CD4-positive, alpha-beta T cell (primary cell): ENCODE results near the gene TMPRSS7. TPM values are rescaled to one million over a fixed set of nuclear protein-coding genes. Genes with fewer than 3 reads are reported as not detected.

Experiments
- ATAC-seq: fragments of 200-7000 bp; cut with Tn5 transposase; one replicate; pipeline ENCODE4 v1.10.0; 2022; ENCODE audit warnings: mild to moderate bottlenecking; ENCODE audit not compliant: poor library complexity
- CTCF ChIA-PET: fragments of 350-600 bp; sonication (Branson Sonifier 250); formaldehyde crosslinking; loops from one replicate; lab custom pipeline; 2021; ENCODE audit warnings: antibody characterized with exemption, inconsistent platforms; lab: Charles Lee
- POLR2A ChIA-PET: fragments of 350-600 bp; sonication (Branson Sonifier 250); formaldehyde crosslinking; loops from one replicate; lab custom pipeline; 2021; ENCODE audit warnings: antibody characterized with exemption, inconsistent platforms; lab: Charles Lee
- DNase-seq, 14 experiments: peaks; one replicate each; pipeline ENCODE4 v3.0.0-alpha.2; 2013 to 2020; ENCODE audit warnings: mixed read lengths in 2 of 14
- H3K27ac ChIP-seq, 2 donors: one replicate each; pipeline versions ENCODE4 v1.5.1 to v1.7.0; 2013; ENCODE audit warnings: low read length in 2 of 2, low read depth in 1 of 2, mild to moderate bottlenecking in 1 of 2
- H3K27me3 ChIP-seq, 2 experiments: 1 replicate in 1 of 2; 2 replicates in 1 of 2; pipeline versions ENCODE4 v1.6.1 to v1.7.0; 2013; ENCODE audit warnings: low read length in 2 of 2, control low read depth in 1 of 2, mild to moderate bottlenecking in 1 of 2, moderate library complexity in 1 of 2; ENCODE audit not compliant: insufficient read depth in 2 of 2, control insufficient read depth in 1 of 2
- H3K36me3 ChIP-seq: one replicate; pipeline ENCODE4 v1.6.1; 2013; ENCODE audit warnings: low read length, control low read depth; ENCODE audit not compliant: insufficient read depth
- H3K4me1 ChIP-seq: one replicate; pipeline ENCODE4 v1.6.1; 2013; ENCODE audit warnings: low read length, control low read depth; ENCODE audit not compliant: insufficient read depth
- H3K4me3 ChIP-seq: one replicate; pipeline ENCODE4 v1.5.1; 2013; ENCODE audit warnings: mild to moderate bottlenecking, low read length, moderate library complexity
- H3K9me3 ChIP-seq, 2 experiments: 1 replicate in 1 of 2; 2 replicates in 1 of 2; pipeline versions ENCODE4 v1.6.1 to v1.7.0; 2013; ENCODE audit warnings: low read length in 2 of 2, mild to moderate bottlenecking in 2 of 2, control low read depth in 1 of 2, moderate library complexity in 1 of 2; ENCODE audit not compliant: control insufficient read depth in 1 of 2, insufficient read depth in 1 of 2
- H3K27ac Mint-ChIP-seq: one replicate; pipeline ENCODE4 v1.8.0; 2020; ENCODE audit warnings: mixed read lengths
- H3K27me3 Mint-ChIP-seq: one replicate; pipeline ENCODE4 v1.8.0; 2021; ENCODE audit warnings: mixed read lengths
- H3K36me3 Mint-ChIP-seq: one replicate; pipeline ENCODE4 v1.8.0; 2021; ENCODE audit warnings: low read depth, mixed read lengths
- H3K4me1 Mint-ChIP-seq: one replicate; pipeline ENCODE4 v1.8.0; 2021; ENCODE audit warnings: low read depth, mixed read lengths
- H3K4me3 Mint-ChIP-seq: one replicate; pipeline ENCODE4 v1.8.0; 2020; ENCODE audit warnings: mild to moderate bottlenecking, mixed read lengths
- H3K9me3 Mint-ChIP-seq: one replicate; pipeline ENCODE4 v1.8.0; 2020; ENCODE audit warnings: mixed read lengths
- intact Hi-C, 2 experiments: fragments of 100-400 bp; cut with DNase I in 1 of 2; cut with micrococcal nuclease in 1 of 2; formaldehyde crosslinking; loops; one replicate each; pipeline versions ENCODE4 v1.15.1 to v1.9.0; 2023 to 2025; cut with DNase I, micrococcal nuclease
- total RNA-seq, 174 experiments: library from RNA in 2 of 174; stranded (reverse) in 2 of 174; gene quantifications; one replicate each; pipeline ENCODE4 v1.2.3 and lab custom pipeline; 2021 to 2026
- TF ChIP-seq, protein P1 (sequence below): fragments of 200-600 bp; IDR thresholded peaks from one replicate; pipeline ENCODE4 v1.8.0; 2022; ENCODE audit warnings: antibody characterized with exemption, mild to moderate bottlenecking

Gene TMPRSS7
- total RNA-seq, 2 experiments from 2014 or later, result 0.14 TPM; not detected in 1

DNA sequence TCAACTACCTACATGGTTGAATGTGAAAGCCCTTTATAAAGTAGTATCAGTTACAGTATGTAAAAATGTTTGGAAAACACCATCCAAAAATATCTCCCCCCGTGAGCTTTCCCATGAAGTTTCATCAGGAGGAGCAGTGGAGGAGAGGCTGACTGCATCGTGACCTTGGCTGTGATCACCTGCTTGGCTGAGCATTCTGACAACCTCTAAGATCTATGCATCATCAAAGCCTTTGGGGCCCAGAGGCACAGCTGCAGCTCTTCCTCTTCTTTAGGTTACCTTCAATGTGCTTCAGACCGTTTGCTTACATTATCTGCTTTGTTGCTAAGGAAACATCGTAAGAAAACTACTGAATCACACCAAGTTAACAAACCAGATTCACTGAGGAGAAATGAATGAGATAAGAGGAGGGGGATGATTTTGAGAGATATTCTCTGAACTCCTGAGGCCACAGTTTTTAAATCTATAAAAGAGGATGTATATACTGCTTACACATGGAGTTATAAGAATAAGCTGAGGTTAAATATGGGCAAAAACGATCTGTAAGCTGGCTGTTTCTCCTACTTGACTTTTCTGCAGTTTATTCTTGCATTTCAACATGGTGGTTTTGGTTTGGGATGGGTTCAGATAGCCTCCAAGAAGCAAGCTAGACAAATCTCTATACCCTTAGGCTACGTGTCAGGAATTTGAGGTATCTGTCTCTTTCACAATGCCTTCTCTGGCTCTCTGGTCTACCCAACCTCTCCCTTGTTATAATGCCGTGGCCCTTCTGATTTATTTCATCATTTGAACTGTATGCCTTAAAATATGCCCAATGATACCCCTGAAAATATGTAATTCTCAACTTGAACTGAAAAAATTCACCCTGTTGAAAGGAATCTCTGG lies 94.5 kb downstream of the TMPRSS7 start:
- no peaks in the 10 kb centered on the region for H3K27me3 Mint-ChIP-seq
- H3K9me3 Mint-ChIP-seq, result no peaks in the 10 kb centered on the region
- Histone ChIP-seq H3K36me3 (peaks cover 23% of the 10 kb centered on the region), H3K27ac (peak overlapping the region; percentile 80 to 92), H3K4me3 (no peak overlapping the region), H3K27me3 (no peaks in the 10 kb centered on the region), H3K4me1 (peaks cover 77% of the 10 kb centered on the region), H3K9me3 (no peaks in the 10 kb centered on the region)
- H3K4me1 Mint-ChIP-seq, result peaks cover 91% of the 10 kb centered on the region
- peak overlapping the region; percentile 88 for H3K27ac Mint-ChIP-seq
- TF ChIP-seq, protein P1, sequence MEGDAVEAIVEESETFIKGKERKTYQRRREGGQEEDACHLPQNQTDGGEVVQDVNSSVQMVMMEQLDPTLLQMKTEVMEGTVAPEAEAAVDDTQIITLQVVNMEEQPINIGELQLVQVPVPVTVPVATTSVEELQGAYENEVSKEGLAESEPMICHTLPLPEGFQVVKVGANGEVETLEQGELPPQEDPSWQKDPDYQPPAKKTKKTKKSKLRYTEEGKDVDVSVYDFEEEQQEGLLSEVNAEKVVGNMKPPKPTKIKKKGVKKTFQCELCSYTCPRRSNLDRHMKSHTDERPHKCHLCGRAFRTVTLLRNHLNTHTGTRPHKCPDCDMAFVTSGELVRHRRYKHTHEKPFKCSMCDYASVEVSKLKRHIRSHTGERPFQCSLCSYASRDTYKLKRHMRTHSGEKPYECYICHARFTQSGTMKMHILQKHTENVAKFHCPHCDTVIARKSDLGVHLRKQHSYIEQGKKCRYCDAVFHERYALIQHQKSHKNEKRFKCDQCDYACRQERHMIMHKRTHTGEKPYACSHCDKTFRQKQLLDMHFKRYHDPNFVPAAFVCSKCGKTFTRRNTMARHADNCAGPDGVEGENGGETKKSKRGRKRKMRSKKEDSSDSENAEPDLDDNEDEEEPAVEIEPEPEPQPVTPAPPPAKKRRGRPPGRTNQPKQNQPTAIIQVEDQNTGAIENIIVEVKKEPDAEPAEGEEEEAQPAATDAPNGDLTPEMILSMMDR, result no peak
- ChIA-PET POLR2A (interaction anchor here (0.5 to 1.9 kb wide), 9 partner anchors 8 to 878 kb away, joined by 3 to 9 read pairs (median 4); partner anchors contain the start of genes ATG3 and SLC35A5), CTCF (interaction anchor here (0.8 to 2.3 kb wide), 3 partner anchors 8 to 389 kb away, joined by 4 to 15 read pairs (median 6); no protein-coding TSS in a partner anchor)
- peak; percentile 71 for ATAC-seq
- peaks cover 30% of the 10 kb centered on the region for H3K36me3 Mint-ChIP-seq
- DNase-seq, result peak; percentile 33 to 91 (median 50)
- H3K4me3 Mint-ChIP-seq, result peak overlapping the region; percentile 50
- intact Hi-C loops, result no loop called here

DNA sequence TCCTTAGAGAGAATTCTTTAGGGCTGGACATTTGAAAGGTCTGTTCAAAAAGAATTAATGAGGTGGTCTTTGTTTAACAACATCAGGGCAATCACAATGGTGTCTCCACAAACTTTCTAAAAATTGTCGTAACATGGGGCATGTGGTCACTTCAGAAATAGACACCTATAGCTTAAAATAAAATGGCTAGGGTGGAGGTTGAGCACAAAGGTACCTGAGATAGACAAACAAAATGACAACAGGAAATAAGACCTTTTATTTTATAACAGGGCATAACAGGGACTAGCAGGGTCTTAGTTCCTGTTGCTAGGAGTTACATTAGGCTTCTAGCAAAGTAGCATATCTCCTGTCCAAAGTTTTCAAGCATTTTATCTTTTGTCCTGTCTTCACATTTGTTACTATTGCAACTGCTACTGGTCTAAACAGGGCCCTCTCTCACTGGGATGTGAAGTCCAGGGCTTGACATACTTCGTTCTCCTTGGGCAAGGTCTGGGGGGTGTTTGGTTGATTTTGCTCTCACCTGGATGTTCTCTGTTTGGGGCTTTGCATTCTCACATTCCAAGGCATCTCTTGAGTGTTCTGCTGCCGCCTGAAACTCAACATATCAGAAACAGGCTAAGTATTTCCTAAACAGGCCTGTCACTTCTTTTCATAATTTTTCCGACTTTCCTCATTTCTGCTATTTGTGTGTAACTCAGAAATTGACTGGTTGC lies 95.5 kb downstream of the TMPRSS7 start:
- intact Hi-C loops, result loop anchor here in 1 of 2 experiments (10.0 kb wide), 1 partner anchor 175 kb away; no protein-coding TSS in a partner anchor
- Mint-ChIP-seq H3K4me1 (peaks cover 95% of the 10 kb centered on the region), H3K36me3 (peaks cover 23% of the 10 kb centered on the region), H3K9me3 (no peaks in the 10 kb centered on the region), H3K27ac (peak overlapping the region; percentile 88), H3K4me3 (peak overlapping the region; percentile 52), H3K27me3 (no peaks in the 10 kb centered on the region)
- POLR2A ChIA-PET, result interaction anchor here (0.6 to 1.7 kb wide), 3 partner anchors 58 to 877 kb away, joined by 3 to 6 read pairs (median 3); partner anchors contain the start of genes ATG3 and SLC35A5
- Histone ChIP-seq H3K36me3 (peaks cover 16% of the 10 kb centered on the region), H3K27ac (peak overlapping the region; percentile 80 to 92), H3K9me3 (no peaks in the 10 kb centered on the region), H3K4me1 (peaks cover 84% of the 10 kb centered on the region), H3K4me3 (no peak overlapping the region), H3K27me3 (no peaks in the 10 kb centered on the region)
- DNase-seq (no peak), ATAC-seq (no peak)
- CTCF ChIA-PET, result interaction anchor here (1.6 kb wide), 1 partner anchor 7 kb away, joined by 6 read pairs; no protein-coding TSS in a partner anchor
- TF ChIP-seq, protein P1, result no peak

DNA sequence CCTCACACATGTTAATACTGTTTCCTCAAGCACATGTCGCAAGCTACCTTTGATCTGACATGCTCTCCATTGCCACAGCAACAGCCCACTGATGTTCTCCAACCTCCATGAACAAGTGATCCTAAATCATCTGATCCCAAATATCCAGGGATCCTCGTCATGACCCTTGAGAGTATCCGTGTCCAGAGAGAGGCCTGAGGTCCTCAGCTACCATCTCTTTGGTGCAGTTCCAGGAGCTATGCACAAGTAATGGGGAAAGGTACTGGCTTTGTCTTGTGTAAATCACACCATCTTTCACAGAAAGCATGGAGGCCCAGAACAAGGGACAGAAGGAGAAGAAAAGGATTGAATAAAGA lies 96.1 kb downstream of the TMPRSS7 start:
- TF ChIP-seq, protein P1, result no peak
- H3K27ac ChIP-seq, result peak overlapping the region; percentile 41 to 92
- intact Hi-C loops, result loop anchor here in 1 of 2 experiments (10.0 kb wide), 1 partner anchor 174 kb away; no protein-coding TSS in a partner anchor
- H3K4me1 Mint-ChIP-seq, result peaks cover 95% of the 10 kb centered on the region
- peak overlapping the region; percentile 88 for H3K27ac Mint-ChIP-seq
- ATAC-seq, result no peak
- peaks cover 18% of the 10 kb centered on the region for H3K36me3 Mint-ChIP-seq
- ChIA-PET CTCF (no interaction called here), POLR2A (interaction anchor here (1.1 to 1.7 kb wide), 2 partner anchors 58 to 152 kb away, joined by 4 to 6 read pairs; partner anchors contain the start of gene ABHD10)
- peak overlapping the region; percentile 52 for H3K4me3 Mint-ChIP-seq
- no peaks in the 10 kb centered on the region for H3K27me3 Mint-ChIP-seq
- no peaks in the 10 kb centered on the region for H3K9me3 ChIP-seq
- H3K4me3 ChIP-seq, result peak overlapping the region; percentile 60
- peaks cover 85% of the 10 kb centered on the region for H3K4me1 ChIP-seq
- no peaks in the 10 kb centered on the region for H3K27me3 ChIP-seq
- peaks cover 10% of the 10 kb centered on the region for H3K36me3 ChIP-seq
- no peak for DNase-seq
- H3K9me3 Mint-ChIP-seq, result no peaks in the 10 kb centered on the region
